Activated naive CD4-positive, alpha-beta T cell treated with anti-CD3 and anti-CD28 coated beads for 36 hours (primary cell): ENCODE data around the gene ZNF467. TPM values are rescaled to one million over a fixed set of nuclear protein-coding genes. Genes with fewer than 3 reads are reported as not detected.
A peak's percentile ranks its signal among the peaks of the same experiment; 100 is the strongest.

Experiments used
- CTCF ChIA-PET: fragments of 350-600 bp; sonication (Branson Sonifier 250); formaldehyde crosslinking; loops from one replicate; lab custom pipeline; 2021; ENCODE audit warnings: antibody characterized with exemption; lab: Charles Lee
- DNase-seq: peaks from one replicate; pipeline ENCODE4 v3.0.0-alpha.2; 2020
- H3K27ac Mint-ChIP-seq: one replicate; pipeline ENCODE4 v1.8.0; 2021; ENCODE audit warnings: mild to moderate bottlenecking, mixed read lengths
- H3K27me3 Mint-ChIP-seq: one replicate; pipeline ENCODE4 v1.8.0; 2021; ENCODE audit warnings: low read depth, mixed read lengths
- H3K36me3 Mint-ChIP-seq: one replicate; pipeline ENCODE4 v1.8.0; 2021; ENCODE audit warnings: low read depth, mixed read lengths
- H3K4me1 Mint-ChIP-seq: one replicate; pipeline ENCODE4 v1.8.0; 2021; ENCODE audit warnings: low read depth, mixed read lengths
- H3K4me3 Mint-ChIP-seq: one replicate; pipeline ENCODE4 v1.8.0; 2021; ENCODE audit warnings: mild to moderate bottlenecking, moderate library complexity, mixed read lengths
- H3K9me3 Mint-ChIP-seq: one replicate; pipeline ENCODE4 v1.8.0; 2021; ENCODE audit warnings: mixed read lengths
- intact Hi-C: fragments of 100-400 bp; cut with micrococcal nuclease; formaldehyde crosslinking; loops from one replicate; pipeline ENCODE4 v1.15.1; 2023
- total RNA-seq, 2 experiments: library from RNA; stranded (reverse); gene quantifications; one replicate each; pipeline ENCODE4 v1.2.3, GENCODE V29; 2021

Gene ZNF467
- total RNA-seq, 2 experiments from 2014 or later: 0.47 to 0.93 TPM

DNA sequence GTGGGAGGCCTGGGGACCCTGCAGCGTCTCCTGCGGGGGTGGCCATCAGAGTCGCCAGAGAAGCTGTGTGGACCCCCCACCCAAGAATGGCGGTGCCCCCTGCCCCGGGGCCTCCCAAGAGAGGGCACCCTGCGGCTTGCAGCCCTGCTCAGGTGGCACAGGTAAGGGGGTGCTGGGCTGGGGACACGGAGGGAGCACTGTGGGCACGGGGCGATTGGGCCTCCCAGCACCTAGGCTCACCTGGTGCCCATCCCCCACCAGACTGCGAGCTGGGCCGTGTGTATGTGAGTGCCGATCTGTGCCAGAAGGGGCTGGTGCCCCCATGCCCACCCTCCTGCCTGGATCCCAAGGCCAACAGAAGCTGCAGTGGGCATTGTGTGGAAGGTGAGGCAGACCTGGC is 29.6 kb upstream of the ZNF467 start:
- CTCF ChIA-PET: no interaction called here

DNA sequence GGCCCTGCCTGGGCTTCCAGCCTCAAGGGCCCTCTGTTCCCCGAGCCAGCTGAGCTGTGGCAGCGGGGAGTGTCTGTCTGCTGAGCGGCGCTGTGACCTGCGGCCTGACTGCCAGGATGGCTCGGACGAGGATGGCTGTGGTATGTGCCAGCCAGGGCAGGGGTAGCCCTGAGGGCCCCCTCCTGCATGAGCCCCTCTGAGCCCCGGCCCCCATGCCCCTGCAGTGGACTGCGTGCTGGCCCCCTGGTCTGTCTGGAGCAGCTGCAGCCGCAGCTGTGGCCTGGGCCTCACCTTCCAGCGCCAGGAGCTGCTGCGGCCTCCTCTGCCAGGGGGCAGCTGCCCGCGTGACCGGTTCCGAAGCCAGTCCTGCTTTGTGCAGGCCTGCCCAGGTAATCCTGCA is 28.4 kb upstream of the ZNF467 start:
- Mint-ChIP-seq H3K4me1 (no peaks in the 10 kb centered on the region), H3K4me3 (no peak overlapping the region), H3K27ac (no peak overlapping the region), H3K36me3 (no peaks in the 10 kb centered on the region), H3K9me3 (no peaks in the 10 kb centered on the region), H3K27me3 (no peaks in the 10 kb centered on the region)
- CTCF ChIA-PET: no interaction called here
- no peak for DNase-seq
- intact Hi-C loops: loop anchor here (2.0 to 10.0 kb wide), 2 partner anchors 133 to 243 kb away; no protein-coding TSS in a partner anchor

More for the DNA sequence above, 29.6 kb upstream of the ZNF467 start:
- DNase-seq: no peak
- H3K4me3 Mint-ChIP-seq: no peak overlapping the region
- no peaks in the 10 kb centered on the region for H3K36me3 Mint-ChIP-seq
- intact Hi-C loops: loop anchor here (10.0 kb wide), 1 partner anchor 242 kb away; no protein-coding TSS in a partner anchor
- no peaks in the 10 kb centered on the region for H3K4me1 Mint-ChIP-seq
- no peak overlapping the region for H3K27ac Mint-ChIP-seq
- no peaks in the 10 kb centered on the region for H3K9me3 Mint-ChIP-seq
- H3K27me3 Mint-ChIP-seq: no peaks in the 10 kb centered on the region

DNA sequence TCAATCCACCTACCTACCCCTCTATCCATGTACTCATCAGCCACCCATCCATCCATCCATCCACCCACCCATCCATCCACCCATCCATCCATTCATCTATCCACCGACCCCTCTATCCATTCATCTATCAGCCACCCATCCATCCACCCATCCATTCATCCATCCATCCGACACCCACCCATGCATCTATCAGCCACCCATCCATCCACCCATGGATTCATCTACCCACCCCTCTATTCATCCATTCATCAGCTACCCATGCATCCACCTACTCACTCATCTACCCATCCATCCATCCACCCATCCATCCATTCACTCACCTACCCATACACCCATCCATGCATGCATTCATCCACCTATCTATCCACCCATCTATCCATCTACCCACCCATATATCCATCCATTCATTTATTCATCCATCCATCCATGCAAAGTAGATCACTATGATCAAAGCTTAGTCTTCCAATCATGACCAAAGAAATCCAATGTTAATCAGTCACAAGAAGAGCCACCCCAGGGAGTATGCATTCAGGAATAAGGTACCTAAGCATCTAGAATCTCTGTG is 27.7 kb upstream of the ZNF467 start:
- no peaks in the 10 kb centered on the region for H3K9me3 Mint-ChIP-seq
- H3K27me3 Mint-ChIP-seq: no peaks in the 10 kb centered on the region
- no peak overlapping the region for H3K27ac Mint-ChIP-seq
- CTCF ChIA-PET: interaction anchor here (1.6 to 1.9 kb wide), 3 partner anchors 57 to 138 kb away, joined by 4 to 10 read pairs (median 4); no protein-coding TSS in a partner anchor
- DNase-seq: no peak
- intact Hi-C loops: loop anchor here (2.0 to 10.0 kb wide), 2 partner anchors 132 to 244 kb away; no protein-coding TSS in a partner anchor
- H3K4me1 Mint-ChIP-seq: no peaks in the 10 kb centered on the region
- H3K36me3 Mint-ChIP-seq: no peaks in the 10 kb centered on the region
- H3K4me3 Mint-ChIP-seq: no peak overlapping the region

DNA sequence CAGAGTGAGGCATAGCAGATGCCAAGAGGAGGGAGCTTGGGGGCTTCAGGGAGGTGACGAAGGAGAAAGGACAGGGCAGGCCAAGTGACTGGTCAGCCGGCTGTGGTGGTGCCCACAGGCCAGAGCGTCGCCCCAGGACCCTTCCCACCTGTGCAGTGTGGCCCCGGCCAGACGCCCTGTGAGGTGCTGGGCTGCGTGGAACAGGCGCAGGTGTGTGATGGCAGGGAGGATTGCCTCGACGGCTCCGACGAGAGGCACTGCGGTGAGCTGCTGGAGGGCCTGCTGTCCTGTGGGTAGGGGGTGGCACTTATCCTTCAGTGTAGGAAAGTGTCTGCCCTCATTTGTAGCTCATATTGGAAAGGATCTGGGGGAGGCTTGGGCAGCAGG is 26.8 kb upstream of the ZNF467 start:
- no peak for DNase-seq
- intact Hi-C loops: loop anchor here (2.0 to 10.0 kb wide), 2 partner anchors 131 to 245 kb away; no protein-coding TSS in a partner anchor
- Mint-ChIP-seq H3K36me3 (no peaks in the 10 kb centered on the region), H3K9me3 (no peaks in the 10 kb centered on the region), H3K27ac (no peak overlapping the region), H3K27me3 (no peaks in the 10 kb centered on the region), H3K4me3 (no peak overlapping the region), H3K4me1 (no peaks in the 10 kb centered on the region)
- CTCF ChIA-PET: interaction anchor here (0.8 to 1.9 kb wide), 8 partner anchors 16 to 174 kb away, joined by 3 to 10 read pairs (median 4); no protein-coding TSS in a partner anchor

DNA sequence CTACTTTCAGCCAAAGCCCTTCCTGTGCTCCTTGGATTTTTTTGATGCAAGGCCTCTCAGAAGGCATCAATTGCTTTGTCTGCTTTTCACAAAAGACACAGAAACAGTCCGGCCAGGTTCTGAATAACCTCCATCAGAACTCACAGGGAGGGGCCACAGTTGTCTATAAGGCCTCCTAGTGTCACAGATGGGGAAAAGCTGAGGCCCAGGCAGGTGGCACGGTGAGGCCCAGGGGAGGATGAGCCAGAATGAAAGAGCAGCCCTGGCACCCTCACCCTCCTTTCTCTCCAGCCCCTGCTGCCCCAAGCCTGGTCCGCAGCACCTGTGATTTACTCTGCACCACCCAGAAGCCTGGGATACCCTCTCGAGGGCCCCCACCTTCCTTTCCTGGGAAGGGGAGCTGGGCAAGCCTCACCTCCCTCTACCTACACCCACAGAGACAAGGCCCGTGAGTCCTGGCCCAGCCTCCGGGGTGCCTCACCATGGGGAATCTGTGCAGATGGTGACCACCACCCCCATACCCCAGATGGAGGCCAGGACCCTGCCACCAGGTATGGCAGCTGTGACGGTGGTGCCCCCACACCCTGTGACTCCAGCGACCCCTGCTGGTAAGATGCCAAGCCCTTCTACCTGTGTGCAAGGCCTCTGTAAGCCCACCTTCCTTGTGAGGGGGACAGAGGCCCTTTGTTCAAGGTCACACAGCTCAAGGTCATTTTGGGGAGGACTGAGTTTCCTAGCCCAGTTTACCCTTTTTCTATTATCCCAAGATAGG is 26.2 kb upstream of the ZNF467 start:
- peak; percentile 75 for DNase-seq
- intact Hi-C loops: loop anchor here (1.0 to 10.0 kb wide), 4 partner anchors 57 to 245 kb away; no protein-coding TSS in a partner anchor
- no peaks in the 10 kb centered on the region for H3K27me3 Mint-ChIP-seq
- H3K27ac Mint-ChIP-seq: no peak overlapping the region
- CTCF ChIA-PET: interaction anchor here (0.8 to 1.9 kb wide), 8 partner anchors 15 to 174 kb away, joined by 3 to 10 read pairs (median 4); no protein-coding TSS in a partner anchor
- no peaks in the 10 kb centered on the region for H3K36me3 Mint-ChIP-seq
- H3K4me1 Mint-ChIP-seq: no peaks in the 10 kb centered on the region
- no peaks in the 10 kb centered on the region for H3K9me3 Mint-ChIP-seq
- no peak overlapping the region for H3K4me3 Mint-ChIP-seq

DNA sequence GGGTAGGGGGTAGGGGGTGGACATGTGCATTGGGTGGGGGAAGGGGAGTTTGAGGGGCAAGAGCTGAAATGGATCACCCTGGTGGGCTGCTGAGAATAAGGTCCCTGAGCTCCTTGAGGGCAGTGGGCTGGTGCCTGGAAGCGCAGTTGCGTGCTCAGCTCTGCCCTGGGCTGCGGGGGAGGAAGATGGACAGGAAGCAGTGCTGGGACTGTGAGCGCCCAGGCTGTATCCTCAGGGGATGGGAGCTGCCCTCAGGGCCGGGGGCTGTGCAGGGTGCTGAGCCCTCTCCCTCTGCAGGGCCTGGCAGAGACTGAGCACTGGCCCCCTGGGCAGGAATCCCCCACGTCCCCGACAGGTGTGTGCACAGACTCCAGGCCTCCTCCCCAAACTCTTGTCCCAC is 24.4 kb upstream of the ZNF467 start:
- CTCF ChIA-PET: interaction anchor here (2.1 kb wide), 1 partner anchor 9 kb away, joined by 8 read pairs; no protein-coding TSS in a partner anchor
- intact Hi-C loops: loop anchor here (5.0 kb wide), 1 partner anchor 55 kb away; no protein-coding TSS in a partner anchor
- H3K9me3 Mint-ChIP-seq: no peaks in the 10 kb centered on the region
- H3K36me3 Mint-ChIP-seq: no peaks in the 10 kb centered on the region
- no peaks in the 10 kb centered on the region for H3K27me3 Mint-ChIP-seq
- no peak overlapping the region for H3K4me3 Mint-ChIP-seq
- H3K4me1 Mint-ChIP-seq: no peaks in the 10 kb centered on the region
- DNase-seq: no peak
- H3K27ac Mint-ChIP-seq: no peak overlapping the region

DNA sequence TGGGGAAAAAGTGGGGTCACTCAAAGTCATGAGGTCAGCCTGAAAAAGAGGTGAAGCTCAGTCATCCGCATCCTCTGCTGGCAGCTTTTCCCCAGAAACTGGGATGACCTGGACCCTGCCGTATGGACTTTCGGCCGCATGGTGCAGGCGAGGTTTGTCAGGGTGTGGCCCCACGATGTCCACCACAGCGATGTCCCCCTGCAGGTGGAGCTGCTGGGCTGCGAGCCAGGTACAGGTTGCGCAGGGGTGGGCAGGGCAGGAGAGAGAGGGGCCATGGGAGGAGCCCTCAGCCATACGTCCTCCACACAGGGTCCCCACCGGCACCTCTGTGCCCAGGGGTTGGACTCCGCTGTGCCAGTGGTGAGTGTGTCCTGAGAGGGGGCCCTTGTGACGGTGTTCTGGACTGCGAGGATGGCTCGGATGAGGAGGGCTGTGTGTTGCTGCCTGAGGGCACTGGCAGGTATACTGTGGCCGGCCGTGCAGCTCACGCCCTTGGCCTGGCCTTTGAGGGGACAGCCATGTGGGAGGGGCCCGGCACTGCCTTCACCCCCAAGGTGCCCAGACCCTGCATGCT is 23.0 kb upstream of the ZNF467 start:
- no peak for DNase-seq
- H3K27ac Mint-ChIP-seq: no peak overlapping the region
- intact Hi-C loops: loop anchor here (5.0 kb wide), 1 partner anchor 54 kb away; no protein-coding TSS in a partner anchor
- H3K9me3 Mint-ChIP-seq: no peaks in the 10 kb centered on the region
- no peak overlapping the region for H3K4me3 Mint-ChIP-seq
- no peaks in the 10 kb centered on the region for H3K36me3 Mint-ChIP-seq
- CTCF ChIA-PET: interaction anchor here (1.2 to 2.1 kb wide), 2 partner anchors 11 to 134 kb away, joined by 3 to 8 read pairs; no protein-coding TSS in a partner anchor
- H3K27me3 Mint-ChIP-seq: no peaks in the 10 kb centered on the region
- H3K4me1 Mint-ChIP-seq: no peaks in the 10 kb centered on the region

DNA sequence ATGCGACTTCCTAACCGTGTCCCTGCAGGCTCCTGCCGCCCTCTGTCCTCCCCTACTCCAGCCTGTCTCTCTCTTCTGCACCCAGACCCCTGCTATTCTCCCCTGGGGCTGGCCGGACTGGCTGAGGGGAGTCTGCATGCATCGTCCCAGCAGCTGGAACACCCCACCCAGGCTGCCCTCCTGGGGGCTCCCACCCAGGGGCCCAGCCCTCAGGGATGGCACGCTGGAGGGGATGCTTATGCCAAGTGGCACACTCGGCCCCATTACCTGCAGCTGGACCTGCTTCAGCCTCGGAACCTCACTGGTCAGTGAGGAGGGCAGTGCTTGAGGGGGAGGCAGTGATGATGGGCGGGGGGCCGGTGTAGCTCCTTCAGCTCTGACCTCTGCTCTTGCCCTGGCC is 21.7 kb upstream of the ZNF467 start:
- DNase-seq: no peak
- no peak overlapping the region for H3K4me3 Mint-ChIP-seq
- H3K4me1 Mint-ChIP-seq: no peaks in the 10 kb centered on the region
- H3K27me3 Mint-ChIP-seq: peaks cover 4% of the 10 kb centered on the region
- H3K27ac Mint-ChIP-seq: no peak overlapping the region
- no peaks in the 10 kb centered on the region for H3K9me3 Mint-ChIP-seq
- H3K36me3 Mint-ChIP-seq: no peaks in the 10 kb centered on the region
- CTCF ChIA-PET: interaction anchor here (0.7 to 0.9 kb wide), 2 partner anchors 11 to 45 kb away, joined by 3 read pairs; no protein-coding TSS in a partner anchor
- intact Hi-C loops: loop anchor here (5.0 kb wide), 1 partner anchor 53 kb away; no protein-coding TSS in a partner anchor

DNA sequence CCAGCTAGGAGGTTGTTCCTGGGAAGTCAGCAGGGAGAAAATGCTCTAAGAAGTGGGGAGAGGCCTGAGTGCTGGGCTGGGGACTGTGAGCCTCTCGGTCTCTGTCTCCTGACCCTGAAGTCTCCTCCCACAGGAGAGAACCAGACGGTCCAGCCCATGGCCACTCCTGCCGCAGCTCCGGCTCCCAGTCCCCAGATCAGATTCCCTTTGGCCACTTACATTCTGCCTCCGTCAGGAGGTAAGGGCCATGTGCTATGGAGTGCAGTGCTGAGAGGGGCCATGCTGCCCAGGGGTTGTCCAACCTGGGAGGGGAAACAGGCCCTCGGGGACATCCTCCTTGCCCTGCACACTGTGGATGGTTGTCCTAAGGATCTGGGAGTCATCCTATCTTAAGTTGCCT is 21.3 kb upstream of the ZNF467 start:
- Mint-ChIP-seq H3K36me3 (no peaks in the 10 kb centered on the region), H3K27ac (no peak overlapping the region), H3K9me3 (no peaks in the 10 kb centered on the region), H3K4me3 (no peak overlapping the region), H3K27me3 (peaks cover 7% of the 10 kb centered on the region), H3K4me1 (peaks cover 3% of the 10 kb centered on the region)
- intact Hi-C loops: loop anchor here (5.0 kb wide), 1 partner anchor 52 kb away; no protein-coding TSS in a partner anchor
- no peak for DNase-seq
- CTCF ChIA-PET: interaction anchor here (0.7 to 0.9 kb wide), 2 partner anchors 11 to 46 kb away, joined by 3 read pairs; no protein-coding TSS in a partner anchor

DNA sequence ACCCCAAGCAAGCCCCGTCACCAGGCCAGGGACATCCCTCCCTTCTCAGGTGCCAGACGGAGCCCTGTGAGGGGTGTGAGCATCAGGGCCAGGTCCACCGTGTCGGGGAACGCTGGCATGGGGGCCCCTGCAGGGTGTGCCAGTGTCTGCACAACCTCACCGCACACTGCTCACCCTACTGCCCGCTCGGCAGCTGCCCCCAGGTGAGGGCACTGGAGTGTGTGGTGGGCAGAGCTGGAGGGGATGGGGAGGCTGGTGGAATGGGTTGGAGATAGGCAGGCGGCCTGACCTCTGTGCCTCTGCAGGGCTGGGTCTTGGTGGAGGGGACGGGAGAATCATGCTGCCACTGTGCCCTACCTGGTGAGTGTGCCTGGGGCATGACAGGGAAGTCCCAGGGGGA is 19.9 kb upstream of the ZNF467 start:
- CTCF ChIA-PET: no interaction called here
- no peak overlapping the region for H3K27ac Mint-ChIP-seq
- peaks cover 3% of the 10 kb centered on the region for H3K4me1 Mint-ChIP-seq
- H3K9me3 Mint-ChIP-seq: no peaks in the 10 kb centered on the region
- H3K27me3 Mint-ChIP-seq: peaks cover 14% of the 10 kb centered on the region
- intact Hi-C loops: no loop called here
- no peaks in the 10 kb centered on the region for H3K36me3 Mint-ChIP-seq
- no peak for DNase-seq
- no peak overlapping the region for H3K4me3 Mint-ChIP-seq

DNA sequence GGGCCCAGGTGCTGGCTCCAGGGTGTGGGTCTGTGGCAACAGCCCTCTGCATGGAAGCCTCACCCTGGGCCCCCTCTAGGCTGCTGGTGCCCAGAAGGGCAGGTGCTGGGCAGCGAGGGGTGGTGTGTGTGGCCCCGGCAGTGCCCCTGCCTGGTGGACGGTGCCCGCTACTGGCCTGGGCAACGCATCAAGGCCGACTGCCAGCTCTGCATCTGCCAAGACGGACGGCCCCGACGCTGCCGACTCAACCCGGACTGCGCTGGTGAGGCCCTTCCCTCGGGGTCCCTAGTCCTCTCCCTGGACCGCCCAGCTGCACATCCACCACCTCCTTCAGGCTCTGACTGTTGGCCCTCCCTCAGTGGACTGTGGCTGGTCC is 18.8 kb upstream of the ZNF467 start:
- DNase-seq: no peak
- Mint-ChIP-seq H3K4me1 (peaks cover 3% of the 10 kb centered on the region), H3K36me3 (no peaks in the 10 kb centered on the region), H3K9me3 (no peaks in the 10 kb centered on the region), H3K4me3 (no peak overlapping the region), H3K27me3 (peaks cover 14% of the 10 kb centered on the region), H3K27ac (no peak overlapping the region)
- intact Hi-C loops: no loop called here
- CTCF ChIA-PET: interaction anchor here (1.1 kb wide), 1 partner anchor 50 kb away, joined by 3 read pairs; no protein-coding TSS in a partner anchor
